Nephron (organoid): Measurements from ENCODE around the gene MFAP4.

Source experiments
- H3K27ac Mint-ChIP-seq, 3 experiments: 2 replicates each; pipeline ENCODE4 v1.8.0; 2020; ENCODE audit warnings: mixed read lengths in 3 of 3, mild to moderate bottlenecking in 2 of 3, moderate library complexity in 1 of 3
- H3K27me3 Mint-ChIP-seq: 2 replicates; pipeline ENCODE4 v1.8.0; 2021; ENCODE audit warnings: low read depth, mild to moderate bottlenecking, moderate library complexity, mixed read lengths
- H3K36me3 Mint-ChIP-seq: 2 replicates; pipeline ENCODE4 v1.8.0; 2020; ENCODE audit warnings: low read depth, mixed read lengths
- H3K4me1 Mint-ChIP-seq: 2 replicates; pipeline ENCODE4 v1.8.0; 2020; ENCODE audit warnings: mixed read lengths
- H3K4me3 Mint-ChIP-seq, 3 experiments: 2 replicates each; pipeline ENCODE4 v1.8.0; 2020; ENCODE audit warnings: mild to moderate bottlenecking in 3 of 3, mixed read lengths in 3 of 3, moderate library complexity in 2 of 3
- H3K9me3 Mint-ChIP-seq: 2 replicates; pipeline ENCODE4 v1.8.0; 2020; ENCODE audit warnings: mixed read lengths
- CTCF ChIP-seq, 3 experiments: fragments of 200-600 bp; sonication (generic); IDR thresholded peaks; one replicate each; pipeline ENCODE4 v1.5.0; 2021; ENCODE audit warnings: antibody characterized with exemption in 3 of 3; ENCODE audit not compliant: unreplicated experiment in 3 of 3

Gene MFAP4

GRCh38 chr17:19363114-19363438, 23.9 kb downstream of the MFAP4 start:
- TF ChIP-seq CTCF (IDR thresholded peaks at IDR 0.05; ENCODE audit: unreplicated experiment in 3 of 3): peak in 2 of 3 experiments; percentile 25 to 47
- Mint-ChIP-seq H3K36me3 (peaks cover 3% of the 10 kb centered on the region), H3K27ac (peak overlapping the region; percentile 85 to 95 (median 92)), H3K4me1 (peaks cover 55% of the 10 kb centered on the region), H3K9me3 (no peaks in the 10 kb centered on the region), H3K27me3 (no peaks in the 10 kb centered on the region), H3K4me3 (peak overlapping the region; percentile 87 to 93 (median 91))

- H3K9me3 Mint-ChIP-seq: no peaks in the 10 kb centered on the region
- peak; percentile 97 to 99 (median 98) for TF ChIP-seq CTCF (IDR thresholded peaks at IDR 0.05; ENCODE audit: unreplicated experiment in 3 of 3)
- H3K27me3 Mint-ChIP-seq: no peaks in the 10 kb centered on the region
- peak within 1 kb of the TSS; percentile 87 to 93 (median 91) for H3K4me3 Mint-ChIP-seq
- peaks cover 3% of the 10 kb centered on the region for H3K36me3 Mint-ChIP-seq
- H3K4me1 Mint-ChIP-seq: peaks cover 55% of the 10 kb centered on the region
- H3K27ac Mint-ChIP-seq: peak within 1 kb of the TSS; percentile 88 to 95 (median 92)
These were observed 24.5 kb downstream of the MFAP4 start, which contains the start of gene B9D1 for GRCh38 chr17:19362277-19363113. Gene B9D1, minus strand, starts transcription at chr17:19362723. Its CDS starts 154 bp downstream, at chr17:19362569.

GRCh38 chr17:19361944-19362276, 25.1 kb downstream of the MFAP4 start:
- Mint-ChIP-seq H3K4me3 (peak overlapping the region; percentile 87 to 93 (median 91)), H3K27me3 (no peaks in the 10 kb centered on the region), H3K36me3 (peaks cover 8% of the 10 kb centered on the region), H3K4me1 (peaks cover 55% of the 10 kb centered on the region), H3K9me3 (no peaks in the 10 kb centered on the region), H3K27ac (peak overlapping the region; percentile 20 to 88 (median 24))
- TF ChIP-seq CTCF (IDR thresholded peaks at IDR 0.05; ENCODE audit: unreplicated experiment in 3 of 3): no peak

GRCh38 chr17:19361326-19361725, 25.7 kb downstream of the MFAP4 start:
- no peaks in the 10 kb centered on the region for H3K27me3 Mint-ChIP-seq
- H3K4me1 Mint-ChIP-seq: peaks cover 55% of the 10 kb centered on the region
- TF ChIP-seq CTCF (IDR thresholded peaks at IDR 0.05; ENCODE audit: unreplicated experiment in 3 of 3): no peak
- peak overlapping the region; percentile 87 to 93 (median 91) for H3K4me3 Mint-ChIP-seq
- no peaks in the 10 kb centered on the region for H3K9me3 Mint-ChIP-seq
- peaks cover 13% of the 10 kb centered on the region for H3K36me3 Mint-ChIP-seq
- peak overlapping the region; percentile 20 to 60 (median 24) for H3K27ac Mint-ChIP-seq

GRCh38 chr17:19360772-19361171, 26.2 kb downstream of the MFAP4 start:
- Mint-ChIP-seq H3K4me1 (peaks cover 51% of the 10 kb centered on the region), H3K27me3 (no peaks in the 10 kb centered on the region), H3K9me3 (no peaks in the 10 kb centered on the region), H3K4me3 (peak overlapping the region; percentile 53 to 93 (median 87)), H3K36me3 (peaks cover 13% of the 10 kb centered on the region), H3K27ac (peak overlapping the region in 1 of 3 experiments; percentile 19)
- no peak for TF ChIP-seq CTCF (IDR thresholded peaks at IDR 0.05; ENCODE audit: unreplicated experiment in 3 of 3)

- H3K27me3 Mint-ChIP-seq: no peaks in the 10 kb centered on the region
- no peaks in the 10 kb centered on the region for H3K9me3 Mint-ChIP-seq
- peak overlapping the region in 1 of 3 experiments; percentile 45 for H3K4me3 Mint-ChIP-seq
- no peak for TF ChIP-seq CTCF (IDR thresholded peaks at IDR 0.05; ENCODE audit: unreplicated experiment in 3 of 3)
- H3K36me3 Mint-ChIP-seq: peaks cover 13% of the 10 kb centered on the region
- peaks cover 48% of the 10 kb centered on the region for H3K4me1 Mint-ChIP-seq
- H3K27ac Mint-ChIP-seq: no peak overlapping the region
These were observed 27.1 kb downstream of the MFAP4 start for GRCh38 chr17:19359856-19360255.
